ENCODE measurements around the gene RAB27B. TPM values are rescaled to one million over a fixed set of nuclear protein-coding genes. Genes with fewer than 3 reads are reported as not detected.

RAB27B gene
- total and polyA plus RNA-seq, 2 of the 8 experiments (the other 6 are each of a cell fraction or from before 2014, with no cell fraction given): 0.05 to 0.60 TPM

DNA sequence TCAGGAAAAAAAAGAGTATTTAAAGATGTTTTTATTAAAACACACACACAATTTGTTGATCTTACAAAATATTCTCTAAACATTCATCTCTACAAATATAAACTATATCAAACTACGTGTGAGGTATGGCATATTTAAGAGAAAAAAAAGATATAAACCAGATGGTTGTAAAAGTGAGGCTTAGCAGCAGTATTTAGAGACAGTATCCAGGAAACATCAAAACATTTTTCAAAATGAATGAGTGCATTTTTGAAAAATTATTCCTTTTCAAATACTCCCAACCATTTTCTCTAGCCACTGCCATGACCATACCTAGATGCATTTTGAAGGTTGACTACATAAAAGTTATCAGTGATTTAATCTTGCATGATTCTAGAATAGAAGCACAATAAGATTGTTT is 38.2 kb upstream of the RAB27B start:
- FAIRE-seq (no peak), DNase-seq (ENCODE audit: low read depth in 1 of 2, low spot score in 2 of 2) (no peak)
- Histone ChIP-seq H4K5ac (ENCODE audit: insufficient read length, low read depth, low read length) (no peak overlapping the region), H2AFZ (ENCODE audit: low read length) (no peak overlapping the region), H3K4me3 (ENCODE audit: extremely low read depth in 1 of 4, insufficient read depth in 2 of 4, low read depth in 3 of 4, low read length in 4 of 4) (no peak overlapping the region), H4K8ac (ENCODE audit: extremely low read depth, insufficient read depth, low read length) (no peak overlapping the region), H3K9ac (replicated peaks in 1 of 4; ENCODE audit: extremely low read depth in 1 of 4, low read depth in 3 of 4, low read length in 3 of 4) (no peak overlapping the region), H3K27ac (ENCODE audit: low read depth, low read length) (no peak overlapping the region), H3K4me2 (ENCODE audit: insufficient read depth in 1 of 2, low read depth in 2 of 2, low read length in 2 of 2) (no peak overlapping the region), H3K36me3 (ENCODE audit: control insufficient read depth in 2 of 4, insufficient read depth in 4 of 4, low read length in 3 of 4) (no peaks in the 10 kb centered on the region), H4K20me1 (replicated peaks in 1 of 2; ENCODE audit: control insufficient read depth in 1 of 2, insufficient read depth in 2 of 2, low read length in 2 of 2) (no peaks in the 10 kb centered on the region), H2BK5ac (ENCODE audit: low read depth, low read length) (no peak overlapping the region), H3K14ac (ENCODE audit: insufficient read length) (no peak overlapping the region), H3K18ac (ENCODE audit: extremely low read depth, low read length) (no peak overlapping the region), H3K4me1 (replicated peaks in 1 of 4; ENCODE audit: control insufficient read depth in 3 of 4, insufficient read depth in 4 of 4, low read length in 3 of 4) (no peaks in the 10 kb centered on the region), H3K79me2 (ENCODE audit: control insufficient read depth in 1 of 2, insufficient read depth in 2 of 2, low read length in 2 of 2) (no peaks in the 10 kb centered on the region), H3K23ac (ENCODE audit: insufficient read length) (no peak overlapping the region), H2BK12ac (ENCODE audit: low read depth, low read length) (no peak overlapping the region), H3K23me2 (ENCODE audit: low read depth, low read length) (no peaks in the 10 kb centered on the region), H3K9me3 (ENCODE audit: insufficient read depth in 2 of 2, low read depth in 1 of 2, low read length in 1 of 2) (no peaks in the 10 kb centered on the region), H3K4ac (replicated peaks; ENCODE audit: insufficient read length, low read depth, low read length) (no peak overlapping the region), H2AK5ac (ENCODE audit: low read depth, low read length) (no peak overlapping the region), H2BK15ac (ENCODE audit: low read length) (no peak overlapping the region), H3K79me1 (ENCODE audit: low read depth, low read length) (no peaks in the 10 kb centered on the region), H3K56ac (replicated peaks; ENCODE audit: insufficient read length, low read depth, low read length) (no peak overlapping the region), H2BK120ac (replicated peaks; ENCODE audit: low read depth, low read length) (no peak overlapping the region), H4K91ac (replicated peaks; ENCODE audit: insufficient read length, low read length) (no peak overlapping the region), H2BK20ac (ENCODE audit: low read length) (no peak overlapping the region), H3K27me3 (replicated peaks in 1 of 4; ENCODE audit: control insufficient read depth in 3 of 4, extremely low read depth in 1 of 4, insufficient read depth in 3 of 4, low read length in 3 of 4) (no peaks in the 10 kb centered on the region)
- no peak for TF ChIP-seq MAFK (IDR thresholded peaks at IDR 0.05; ENCODE audit: low read depth, low read length)
- TF ChIP-seq GABPA (IDR thresholded peaks at IDR 0.05; ENCODE audit: borderline replicate concordance, insufficient read depth, low read length): no peak
- no peak for TF ChIP-seq KDM5A (IDR thresholded peaks at IDR 0.05; ENCODE audit: low read length)
- TF ChIP-seq GTF2F1 (IDR thresholded peaks at IDR 0.05; ENCODE audit: borderline replicate concordance, low read depth, low read length): no peak
- TF ChIP-seq RNF2 (IDR thresholded peaks at IDR 0.05; ENCODE audit: borderline replicate concordance, low read depth, low read length, missing control alignments, poor library complexity, severe bottlenecking): no peak
- 86% methylated on average over 1 of the region's 1 CpG; no CpG with 5 or more reads in 1 of the 2 experiments for WGBS, 2 experiments (ENCODE audit: extremely low coverage in 1 of 2, insufficient coverage in 1 of 2, insufficient read length in 1 of 2, insufficient replicate concordance in 2 of 2, low coverage in 1 of 2, low lambda C conversion rate in 2 of 2, missing lambda C conversion rate in 1 of 2)
- POLR2A ChIA-PET (ENCODE audit: partially characterized antibody): no interaction called here
- CTCF ChIA-PET (ENCODE audit: partially characterized antibody): no interaction called here
